GM12878 (cell line): Measurements from ENCODE around the gene PDZD8. TPM values are rescaled to one million over a fixed set of nuclear protein-coding genes. Genes with fewer than 3 reads are reported as not detected.

ENCODE experiments used
- ATAC-seq: fragments of 200-7000 bp; cut with Tn5 transposase; 3 replicates; pipeline ENCODE4 v1.9.1; 2020; ENCODE audit warnings: mild to moderate bottlenecking, moderate library complexity
- BruUV-seq: library from RNA; stranded (reverse); fragments of 400-500 nt; replicated peaks from 2 replicates; lab custom pipeline; 2021; lab: Mats Ljungman, UMichigan
- CTCF ChIA-PET: fragments of 300-600 bp; sonication (Branson Sonifier 250); formaldehyde crosslinking; extraction: SDS; loops from one replicate; lab custom pipeline; 2021; ENCODE audit warnings: inconsistent platforms; lab: Yijun Ruan, JAX
- POLR2A ChIA-PET: fragments of 350-600 bp; formaldehyde crosslinking; extraction: SDS; loops from one replicate; lab custom pipeline; 2021; ENCODE audit warnings: inconsistent platforms; lab: Charles Lee
- RAD21 ChIA-PET: fragments of 300-600 bp; sonication (Branson Sonifier 250); formaldehyde crosslinking; loops from one replicate; lab custom pipeline; 2023; ENCODE audit warnings: antibody characterized with exemption; ENCODE audit not compliant: unreplicated experiment; lab: Charles Lee
- SMC1A ChIA-PET: fragments of 300-600 bp; sonication (Branson Sonifier 250); formaldehyde crosslinking; loops from one replicate; lab custom pipeline; 2023; ENCODE audit not compliant: unreplicated experiment, uncharacterized antibody; lab: Charles Lee
- DNase-seq: peaks from one replicate; pipeline ENCODE4 v3.0.0-alpha.2; 2011; ENCODE audit warnings: low read depth, low spot score
- FAIRE-seq: peaks from 3 replicates; lab custom pipeline; 2011; peaks lifted over from hg19 to GRCh38; lab: Jason Lieb, UNC
- H2AFZ ChIP-seq: 2 replicates; pipeline ENCODE4 v1.6.0; 2011; ENCODE audit warnings: low read depth, low read length, control low read depth; ENCODE audit not compliant: control insufficient read depth
- H3K27ac ChIP-seq: 2 replicates; pipeline ENCODE4 v1.5.1; 2011; ENCODE audit warnings: control low read depth; ENCODE audit not compliant: control insufficient read depth, insufficient read depth
- H3K27me3 ChIP-seq, 2 experiments: replicated peaks in 1 of 2; 2 replicates each; pipeline versions ENCODE4 v1.6.0 to v1.6.1; 2011; ENCODE audit warnings: low read length in 1 of 2; ENCODE audit not compliant: control insufficient read depth in 2 of 2, insufficient read depth in 2 of 2
- H3K36me3 ChIP-seq, 2 experiments: 2 replicates each; pipeline ENCODE4 v1.5.1; 2011; ENCODE audit warnings: low read length in 1 of 2; ENCODE audit not compliant: control insufficient read depth in 2 of 2, insufficient read depth in 2 of 2
- H3K4me1 ChIP-seq: 2 replicates; pipeline ENCODE4 v1.6.1; 2011; ENCODE audit warnings: mild to moderate bottlenecking, low read length, moderate library complexity, mixed read lengths; ENCODE audit not compliant: control insufficient read depth, insufficient read depth
- H3K4me2 ChIP-seq: 2 replicates; pipeline ENCODE4 v1.6.0; 2011; ENCODE audit warnings: control low read depth; ENCODE audit not compliant: control insufficient read depth, insufficient read depth
- H3K4me3 ChIP-seq: fragments of 200-600 bp; sonication (generic); 2 replicates; pipeline ENCODE4 v1.5.1; 2016
- H3K79me2 ChIP-seq: 2 replicates; pipeline ENCODE4 v1.6.0; 2011; ENCODE audit warnings: low read length; ENCODE audit not compliant: control insufficient read depth, insufficient read depth
- H3K9ac ChIP-seq: 2 replicates; pipeline ENCODE4 v1.8.0; 2011; ENCODE audit warnings: low read length, control low read depth, mixed read lengths; ENCODE audit not compliant: control insufficient read depth, insufficient read depth
- H3K9me3 ChIP-seq: replicated peaks from 3 replicates; pipeline ENCODE4 v1.5.1; 2011; ENCODE audit warnings: mild to moderate bottlenecking, low read length; ENCODE audit not compliant: control insufficient read depth, insufficient read depth
- H4K20me1 ChIP-seq: 2 replicates; pipeline ENCODE4 v1.6.0; 2011; ENCODE audit not compliant: control insufficient read depth, insufficient read depth
- ASH2L ChIP-seq: fragments of 300-600, 200-600 bp; sonication (generic); IDR thresholded peaks from 2 replicates; pipeline ENCODE4 v1.6.1; 2017; ENCODE audit warnings: low read depth, mild to moderate bottlenecking, borderline replicate concordance
- BCL3 ChIP-seq: IDR thresholded peaks from 2 replicates; pipeline ENCODE4 v1.6.1; 2011; ENCODE audit warnings: borderline replicate concordance, low read depth, mild to moderate bottlenecking, moderate library complexity, low read length; ENCODE audit not compliant: insufficient read depth, poor library complexity, severe bottlenecking
- FOXK2 ChIP-seq: fragments of 450-650 bp; IDR thresholded peaks from 2 replicates; pipeline ENCODE4 v1.6.1; 2017; ENCODE audit warnings: mild to moderate bottlenecking, moderate library complexity
- GATAD2B ChIP-seq: fragments of 450-650 bp; conservative IDR thresholded peaks from 2 replicates; pipeline ENCODE4 v1.6.1; 2017; ENCODE audit warnings: low read depth, mild to moderate bottlenecking, moderate library complexity
- HCFC1 ChIP-seq: fragments of 150-350 bp; IDR thresholded peaks from 2 replicates; pipeline ENCODE4 v1.6.1; 2014; ENCODE audit warnings: low read length
- PAX5 ChIP-seq: IDR thresholded peaks from 2 replicates; pipeline ENCODE4 v1.6.1; 2011; ENCODE audit warnings: low read depth, low read length, borderline replicate concordance
- REST ChIP-seq: IDR thresholded peaks from 2 replicates; pipeline ENCODE4 v1.6.1; 2012; ENCODE audit warnings: mild to moderate bottlenecking, low read depth, low read length
- SMC3 ChIP-seq: IDR thresholded peaks from 2 replicates; pipeline ENCODE4 v1.6.1; 2011; ENCODE audit warnings: low read length, improper control_type of control experiment, borderline replicate concordance
- ZBED1 ChIP-seq: IDR thresholded peaks from 2 replicates; pipeline ENCODE4 v1.6.1; 2016; ENCODE audit warnings: borderline replicate concordance
- ZSCAN29 ChIP-seq: fragments of 450-650 bp; IDR thresholded peaks from 2 replicates; pipeline ENCODE4 v1.6.1; 2017; ENCODE audit warnings: mild to moderate bottlenecking, moderate library complexity
- WGBS: methylation state at CpG from one replicate; pipeline ENCODE4 v1.1.6; 2016; ENCODE audit warnings: low lambda C conversion rate; ENCODE audit not compliant: insufficient replicate concordance, insufficient coverage; ENCODE audit errors: missing lambda C conversion rate; 5-methylcytosine and 5-hydroxymethylcytosine counted together
- in situ Hi-C: fragments of 300-500 bp; cut with MboI; formaldehyde crosslinking; loops from 9 replicates; pipeline ENCODE4 v1.14.3; 2018; ENCODE audit warnings: mixed read lengths
- intact Hi-C: fragments of 100-400 bp; cut with micrococcal nuclease; formaldehyde crosslinking; loops from one replicate; pipeline ENCODE4 v1.14.2; 2022; ENCODE audit not compliant: unreplicated experiment
- polyA plus RNA-seq, 11 experiments: library from polyadenylated mRNA; depleted of rRNA in 4 of 11; unstranded in 6 of 11; stranded (reverse) in 5 of 11; fragments of >200 nt; fragmentation: Nextera tagmentation in 4 of 11; fragmentation: Illumina TruSeq in 1 of 11; extraction: Ambion mirVana in 4 of 11; extraction: Trizol in 1 of 11; gene quantifications; 1 replicate in 1 of 11; 2 replicates in 10 of 11; pipeline versions ENCODE4 v1.2.1 to v1.2.3, GENCODE V29; 2011 to 2016; ENCODE audit warnings: inconsistent platforms in 2 of 11, missing spikeins in 2 of 11, low read depth in 1 of 11
- total RNA-seq, 4 experiments: library from RNA; depleted of rRNA in 3 of 4; stranded (reverse); fragments of >200 nt in 3 of 4; fragmentation: Illumina TruSeq in 1 of 4; extraction: Trizol in 1 of 4; gene quantifications; 2 replicates each; pipeline versions ENCODE4 v1.2.1 to v1.2.3, GENCODE V29; 2013 to 2021
- TF ChIP-seq, protein P1 (sequence below): IDR thresholded peaks from 2 replicates; pipeline ENCODE4 v1.6.1; 2012; ENCODE audit warnings: low read length, inconsistent platforms
- TF ChIP-seq, protein P2 (sequence below): IDR thresholded peaks from 2 replicates; pipeline ENCODE4 v1.6.1; 2011; ENCODE audit warnings: low read depth, mild to moderate bottlenecking, low read length, moderate library complexity, borderline replicate concordance; ENCODE audit errors: extremely low read depth

The PDZD8 gene
- total and polyA plus RNA-seq, 10 of the 15 experiments (the other 5 are each of a cell fraction or from before 2014, with no cell fraction given): 2.0 to 21.2 (median 6.7) TPM

DNA sequence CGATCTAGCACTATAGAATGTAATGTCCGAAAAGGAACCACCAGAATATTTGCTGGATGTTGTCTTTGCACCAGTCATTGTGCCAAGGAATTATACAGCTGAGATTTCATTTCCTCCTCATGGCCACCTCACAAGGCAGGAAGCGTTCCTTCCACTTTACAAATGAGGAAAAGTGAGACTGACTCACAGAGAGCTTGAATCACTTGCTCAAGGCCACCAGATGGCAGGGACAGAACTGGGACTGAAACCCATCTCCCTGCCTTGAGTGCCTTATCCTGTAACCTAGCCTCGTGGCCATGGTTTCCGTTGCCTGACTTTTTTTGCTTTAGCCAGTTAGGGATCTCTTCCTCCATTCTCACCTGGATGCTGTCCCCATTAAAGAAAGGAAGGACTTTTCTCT is 44.7 kb upstream of the PDZD8 start:
- no peak overlapping the region for H3K27ac ChIP-seq
- H3K79me2 ChIP-seq: no peaks in the 10 kb centered on the region
- H3K4me2 ChIP-seq: no peak overlapping the region
- FAIRE-seq (no peak), ATAC-seq (no peak), DNase-seq (no peak)
- WGBS: 26% methylated on average over 5 of the region's 5 CpGs
- ChIA-PET CTCF (interaction anchor here (1.4 to 1.9 kb wide), 2 partner anchors 12 to 22 kb away, joined by 4 to 8 read pairs; no protein-coding TSS in a partner anchor), SMC1A (interaction anchor here (0.8 to 1.3 kb wide), 4 partner anchors 8 to 50 kb away, joined by 3 to 5 read pairs (median 4); no protein-coding TSS in a partner anchor), RAD21 (interaction anchor here (1.4 kb wide), 1 partner anchor 22 kb away, joined by 5 read pairs; no protein-coding TSS in a partner anchor), POLR2A (interaction anchor here (0.6 to 0.7 kb wide), 2 partner anchors 10 to 63 kb away, joined by 3 to 9 read pairs; no protein-coding TSS in a partner anchor)
- intact Hi-C loops: no loop called here
- in situ Hi-C loops: no loop called here
- no peak overlapping the region for H2AFZ ChIP-seq
- TF ChIP-seq SMC3 (no peak), HCFC1 (no peak), REST (no peak), BCL3 (no peak), ZBED1 (no peak), GATAD2B (no peak), ASH2L (no peak), FOXK2 (no peak), ZSCAN29 (no peak), PAX5 (no peak)
- TF ChIP-seq, protein P1, sequence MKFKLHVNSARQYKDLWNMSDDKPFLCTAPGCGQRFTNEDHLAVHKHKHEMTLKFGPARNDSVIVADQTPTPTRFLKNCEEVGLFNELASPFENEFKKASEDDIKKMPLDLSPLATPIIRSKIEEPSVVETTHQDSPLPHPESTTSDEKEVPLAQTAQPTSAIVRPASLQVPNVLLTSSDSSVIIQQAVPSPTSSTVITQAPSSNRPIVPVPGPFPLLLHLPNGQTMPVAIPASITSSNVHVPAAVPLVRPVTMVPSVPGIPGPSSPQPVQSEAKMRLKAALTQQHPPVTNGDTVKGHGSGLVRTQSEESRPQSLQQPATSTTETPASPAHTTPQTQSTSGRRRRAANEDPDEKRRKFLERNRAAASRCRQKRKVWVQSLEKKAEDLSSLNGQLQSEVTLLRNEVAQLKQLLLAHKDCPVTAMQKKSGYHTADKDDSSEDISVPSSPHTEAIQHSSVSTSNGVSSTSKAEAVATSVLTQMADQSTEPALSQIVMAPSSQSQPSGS: no peak
- TF ChIP-seq, protein P2, sequence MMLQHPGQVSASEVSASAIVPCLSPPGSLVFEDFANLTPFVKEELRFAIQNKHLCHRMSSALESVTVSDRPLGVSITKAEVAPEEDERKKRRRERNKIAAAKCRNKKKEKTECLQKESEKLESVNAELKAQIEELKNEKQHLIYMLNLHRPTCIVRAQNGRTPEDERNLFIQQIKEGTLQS: no peak
- no peak overlapping the region for H3K9ac ChIP-seq
- no peaks in the 10 kb centered on the region for H4K20me1 ChIP-seq
- no peaks in the 10 kb centered on the region; a peak in 1 of 4 replicates for H3K27me3 ChIP-seq
- BruUV-seq: no TSS peak
- no peaks in the 10 kb centered on the region for H3K36me3 ChIP-seq
- H3K4me3 ChIP-seq: no peak overlapping the region
- H3K9me3 ChIP-seq: no peaks in the 10 kb centered on the region
- H3K4me1 ChIP-seq: no peaks in the 10 kb centered on the region
